Cardiac fibroblast (primary cell): ENCODE measurements around the gene IFNE.

Source experiments
- DNase-seq, 2 donors: peaks; one replicate each; pipeline versions ENCODE4 v3.0.0 to v3.0.0-alpha.2; 2010; ENCODE audit warnings: low read depth in 2 of 2
- H3K4me3 ChIP-seq, 2 donors: replicated peaks in 1 of 2; 1 replicate in 1 of 2; 2 replicates in 1 of 2; pipeline ENCODE4 v1.5.1; 2011; ENCODE audit warnings: low read depth in 2 of 2, low read length in 2 of 2, mild to moderate bottlenecking in 2 of 2, moderate library complexity in 1 of 2
- TF ChIP-seq, protein P1 (sequence below): IDR thresholded peaks from one replicate; pipeline ENCODE4 v1.5.1; 2011; ENCODE audit warnings: low read depth, mild to moderate bottlenecking, low read length, inconsistent platforms

IFNE gene

DNA sequence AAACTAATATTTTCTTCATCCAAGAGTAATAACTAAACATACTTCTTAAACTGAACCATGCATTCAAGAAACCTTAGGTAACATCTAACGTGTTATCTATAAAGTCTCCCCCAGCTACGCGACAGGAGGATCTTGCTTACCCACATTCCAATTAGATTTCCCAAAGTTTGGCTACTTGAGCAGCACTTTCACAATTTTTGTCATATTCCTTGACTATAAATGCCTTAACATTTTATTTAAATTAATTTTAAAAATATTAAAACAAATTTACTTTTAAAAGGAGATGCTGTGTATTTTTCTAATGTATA is 25.3 kb upstream of the IFNE start:
- peak in 1 of 2 donors; percentile 17 for DNase-seq
- TF ChIP-seq, protein P1, sequence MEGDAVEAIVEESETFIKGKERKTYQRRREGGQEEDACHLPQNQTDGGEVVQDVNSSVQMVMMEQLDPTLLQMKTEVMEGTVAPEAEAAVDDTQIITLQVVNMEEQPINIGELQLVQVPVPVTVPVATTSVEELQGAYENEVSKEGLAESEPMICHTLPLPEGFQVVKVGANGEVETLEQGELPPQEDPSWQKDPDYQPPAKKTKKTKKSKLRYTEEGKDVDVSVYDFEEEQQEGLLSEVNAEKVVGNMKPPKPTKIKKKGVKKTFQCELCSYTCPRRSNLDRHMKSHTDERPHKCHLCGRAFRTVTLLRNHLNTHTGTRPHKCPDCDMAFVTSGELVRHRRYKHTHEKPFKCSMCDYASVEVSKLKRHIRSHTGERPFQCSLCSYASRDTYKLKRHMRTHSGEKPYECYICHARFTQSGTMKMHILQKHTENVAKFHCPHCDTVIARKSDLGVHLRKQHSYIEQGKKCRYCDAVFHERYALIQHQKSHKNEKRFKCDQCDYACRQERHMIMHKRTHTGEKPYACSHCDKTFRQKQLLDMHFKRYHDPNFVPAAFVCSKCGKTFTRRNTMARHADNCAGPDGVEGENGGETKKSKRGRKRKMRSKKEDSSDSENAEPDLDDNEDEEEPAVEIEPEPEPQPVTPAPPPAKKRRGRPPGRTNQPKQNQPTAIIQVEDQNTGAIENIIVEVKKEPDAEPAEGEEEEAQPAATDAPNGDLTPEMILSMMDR = no peak
- no peak overlapping the region for H3K4me3 ChIP-seq

- TF ChIP-seq, protein P1 = no peak
- peak; percentile 92 to 96 for DNase-seq
- H3K4me3 ChIP-seq = no peak overlapping the region
These were observed 24.7 kb upstream of the IFNE start for GRCh38 chr9:21506626-21507482.

DNA sequence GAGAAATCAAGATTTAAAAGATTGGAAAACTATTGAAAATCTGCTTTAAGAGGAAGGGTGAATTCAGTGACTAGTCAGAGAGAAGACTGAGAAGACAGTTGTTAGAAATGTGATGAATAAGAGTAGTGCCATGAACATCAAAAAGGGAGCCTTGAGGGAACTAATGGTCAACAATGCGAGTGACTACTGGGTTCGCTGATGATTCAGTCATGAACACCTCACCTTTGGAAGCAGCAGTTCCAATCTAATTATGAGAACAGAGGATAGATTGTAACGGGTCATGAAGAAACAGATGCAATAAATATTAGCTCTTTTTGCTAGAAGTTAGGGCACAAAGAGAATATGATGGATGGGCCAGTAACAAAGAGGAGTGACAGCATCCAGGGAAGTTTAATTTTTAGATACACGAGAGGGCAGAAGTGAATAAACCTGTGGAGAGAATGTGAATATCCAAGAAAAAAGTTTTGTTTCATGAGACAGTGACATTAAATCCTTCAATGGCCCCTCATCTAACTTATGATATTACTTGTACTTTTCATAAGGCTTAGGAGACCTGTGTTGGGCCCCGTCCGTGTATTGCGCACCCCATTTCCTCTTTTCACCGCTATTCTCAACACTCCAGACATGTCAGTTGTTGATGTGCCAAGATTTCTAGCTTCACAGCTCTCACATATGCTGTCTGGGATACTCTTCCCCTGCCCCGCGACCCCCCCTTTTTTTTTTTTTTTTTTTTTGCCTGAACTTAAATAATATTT is 23.5 kb upstream of the IFNE start:
- DNase-seq = peak; percentile 29 to 50
- no peak overlapping the region for H3K4me3 ChIP-seq
- TF ChIP-seq, protein P1 = no peak

GRCh38 chr9:21504894-21505293 is 22.8 kb upstream of the IFNE start:
- no peak overlapping the region for H3K4me3 ChIP-seq
- TF ChIP-seq, protein P1 = no peak
- no peak for DNase-seq

- TF ChIP-seq, protein P1 = no peak
- DNase-seq = no peak
- no peak overlapping the region for H3K4me3 ChIP-seq
These were observed 22.0 kb upstream of the IFNE start for GRCh38 chr9:21504113-21504512.

DNA sequence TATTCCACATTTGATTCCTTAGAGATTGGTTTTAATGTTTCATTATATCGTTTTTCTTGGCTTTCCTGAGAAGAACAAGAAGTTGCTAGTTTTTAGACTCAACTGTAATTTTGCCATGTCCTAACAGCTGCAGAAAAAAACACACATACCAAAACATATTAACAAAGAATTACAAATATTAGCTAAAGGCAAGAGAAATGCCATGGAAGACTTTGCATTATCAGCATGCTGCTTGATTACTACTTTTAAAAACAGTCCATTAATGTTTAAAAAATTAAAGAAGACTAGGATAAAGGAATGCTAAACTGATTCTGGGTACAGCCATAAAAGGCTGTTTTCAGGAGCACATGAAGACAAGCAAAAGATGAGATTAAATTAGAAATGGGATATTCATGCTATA is 20.5 kb upstream of the IFNE start:
- H3K4me3 ChIP-seq = no peak overlapping the region
- TF ChIP-seq, protein P1 = no peak
- no peak for DNase-seq
